ENCODE data around the gene RBMXL3.
"Not testable (repeated sequence)": the region's sequence is repeated elsewhere in the genome, so short reads cannot be mapped to it uniquely, and the experiment has no call there.

The RBMXL3 gene

DNA sequence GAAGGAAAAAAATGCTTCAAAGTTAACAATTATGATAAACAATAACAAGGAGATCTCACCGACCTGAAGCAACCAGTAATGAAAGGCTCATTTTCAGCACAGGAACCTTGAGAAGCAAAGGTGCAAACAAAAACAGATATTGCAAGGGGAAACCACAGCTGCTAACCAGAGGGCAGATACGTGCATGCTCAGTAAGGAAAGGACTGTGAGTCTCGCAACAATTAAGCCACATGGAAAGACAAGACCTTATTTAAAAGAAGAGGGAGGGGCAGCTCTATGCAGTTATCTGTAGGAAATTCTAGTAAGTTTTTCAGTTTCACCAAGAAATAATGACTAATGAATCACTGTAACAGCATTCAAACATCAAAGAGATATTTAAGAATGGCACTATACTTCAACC, 25.4 kb downstream of the RBMXL3 start:
- H3K4me1 Mint-ChIP-seq, result no peaks in the 10 kb centered on the region
- no peaks in the 10 kb centered on the region for H3K27me3 Mint-ChIP-seq
- DNase-seq (no peak), ATAC-seq (no peak)
- no peak overlapping the region for H3K27ac Mint-ChIP-seq
- H3K4me3 Mint-ChIP-seq, result no peak overlapping the region
- peaks cover 0 to 4% of the 10 kb centered on the region in 2 donors for H3K9me3 Mint-ChIP-seq

DNA sequence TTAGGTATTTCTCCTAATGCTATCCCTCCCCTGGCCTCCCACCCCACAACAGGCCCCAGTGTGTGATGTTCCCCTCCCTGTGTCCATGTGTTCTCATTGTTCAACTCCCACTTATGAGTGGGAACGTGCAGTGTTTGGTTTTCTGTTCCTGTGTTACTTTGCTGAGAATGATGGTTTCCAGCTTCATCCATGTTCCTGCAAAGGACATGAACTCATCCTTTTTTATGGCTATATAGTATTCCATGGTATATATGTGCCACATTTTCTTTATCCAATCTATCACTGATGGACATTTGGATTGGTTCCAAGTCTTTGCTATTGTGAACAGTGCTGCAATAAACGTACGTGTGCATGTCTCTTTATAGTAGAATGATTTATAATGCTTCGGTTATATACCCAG, 28.1 kb downstream of the RBMXL3 start:
- H3K9me3 Mint-ChIP-seq, H3K4me1 Mint-ChIP-seq, H3K27ac Mint-ChIP-seq, H3K4me3 Mint-ChIP-seq, ATAC-seq, DNase-seq, H3K27me3 Mint-ChIP-seq: not testable (repeated sequence)

DNA sequence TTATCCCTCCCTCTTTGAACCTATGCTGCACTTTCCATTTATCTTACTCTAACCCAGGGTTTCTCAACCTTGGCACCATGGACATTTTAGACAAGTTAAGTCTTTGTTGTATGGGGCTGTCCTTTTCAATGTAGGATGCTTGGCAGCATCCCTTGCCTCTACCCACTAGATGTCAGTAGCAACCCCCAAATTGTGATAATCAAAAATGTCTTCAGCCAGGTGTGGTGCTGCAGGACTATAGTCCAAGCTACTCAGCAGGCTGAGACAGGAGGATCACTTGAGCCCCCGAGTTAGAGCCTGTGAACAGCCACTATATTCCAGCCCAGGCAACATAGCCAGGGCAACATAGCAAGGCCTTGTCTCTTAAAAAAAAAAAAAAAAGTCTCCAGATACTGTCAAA, 37.7 kb downstream of the RBMXL3 start:
- no peak overlapping the region for H3K4me3 Mint-ChIP-seq
- H3K27me3 Mint-ChIP-seq, result peaks cover 14% of the 10 kb centered on the region
- DNase-seq, result no peak
- no peak for ATAC-seq
- H3K4me1 Mint-ChIP-seq, result no peaks in the 10 kb centered on the region
- no peak overlapping the region for H3K27ac Mint-ChIP-seq
- H3K9me3 Mint-ChIP-seq, result no peaks in the 10 kb centered on the region

DNA sequence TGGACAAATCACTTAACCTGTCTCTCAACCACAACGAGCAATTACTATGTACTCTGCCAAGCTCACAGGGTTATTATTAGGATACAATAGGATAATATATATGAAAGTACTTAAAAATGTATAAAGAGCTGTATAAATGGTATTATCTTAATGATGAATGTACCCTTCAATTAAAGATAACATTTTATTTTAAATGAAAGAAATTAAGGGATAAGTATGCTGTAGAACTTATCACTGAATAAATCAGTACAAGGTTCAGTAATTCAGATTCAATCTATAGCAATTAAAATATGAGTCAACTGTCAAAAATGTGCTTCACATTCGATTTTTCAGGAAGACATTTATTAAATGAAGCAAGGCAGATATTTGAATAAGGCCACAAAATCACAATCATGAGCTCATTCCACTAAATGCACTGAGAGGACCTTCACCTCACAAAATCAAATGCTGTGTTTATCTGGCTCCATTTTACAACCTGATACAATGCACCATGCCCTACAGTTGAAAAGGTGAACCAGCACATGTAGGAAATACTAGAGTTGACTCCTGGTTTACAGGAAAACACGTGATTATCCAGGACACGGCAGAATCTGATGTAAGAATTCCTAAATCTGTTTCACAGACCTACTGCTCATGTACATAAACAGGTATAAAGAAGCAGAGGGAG, 40.3 kb downstream of the RBMXL3 start:
- no peak for ATAC-seq

DNA sequence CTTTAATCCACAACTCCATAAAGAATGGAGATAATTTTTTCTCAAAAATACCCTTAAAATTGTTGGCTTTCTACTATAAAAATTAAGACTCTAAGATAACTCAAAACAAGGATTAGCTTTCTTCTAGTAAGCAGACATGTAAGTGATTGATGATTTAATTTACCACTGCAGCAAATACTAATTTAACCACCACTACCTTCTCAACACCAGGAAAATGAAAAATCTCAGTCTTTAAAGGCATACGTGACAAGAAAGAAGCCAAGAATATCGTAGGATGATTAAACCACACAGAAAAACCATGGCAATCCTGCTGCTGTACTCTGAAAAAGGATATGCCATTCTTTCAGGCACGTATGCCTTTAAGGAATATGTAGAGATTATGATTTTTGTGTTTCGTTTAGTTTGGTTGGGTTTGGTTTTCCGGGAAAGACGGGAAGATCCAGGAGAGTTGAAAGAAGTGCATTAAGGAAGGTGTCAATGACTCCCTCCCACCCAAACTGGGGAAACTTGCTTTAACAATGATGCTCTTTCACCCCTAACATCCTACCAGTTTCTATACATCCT, 43.8 kb downstream of the RBMXL3 start:
- Mint-ChIP-seq H3K27me3 (peaks cover 36% of the 10 kb centered on the region), H3K4me3 (peak overlapping the region in 1 of 2 donors; percentile 27)
- DNase-seq, result no peak

More for the DNA sequence above, 40.3 kb downstream of the RBMXL3 start:
- Mint-ChIP-seq H3K4me1 (no peaks in the 10 kb centered on the region), H3K9me3 (no peaks in the 10 kb centered on the region), H3K27ac (no peak overlapping the region), H3K4me3 (no peak overlapping the region), H3K27me3 (peaks cover 29% of the 10 kb centered on the region)
- DNase-seq, result no peak

DNA sequence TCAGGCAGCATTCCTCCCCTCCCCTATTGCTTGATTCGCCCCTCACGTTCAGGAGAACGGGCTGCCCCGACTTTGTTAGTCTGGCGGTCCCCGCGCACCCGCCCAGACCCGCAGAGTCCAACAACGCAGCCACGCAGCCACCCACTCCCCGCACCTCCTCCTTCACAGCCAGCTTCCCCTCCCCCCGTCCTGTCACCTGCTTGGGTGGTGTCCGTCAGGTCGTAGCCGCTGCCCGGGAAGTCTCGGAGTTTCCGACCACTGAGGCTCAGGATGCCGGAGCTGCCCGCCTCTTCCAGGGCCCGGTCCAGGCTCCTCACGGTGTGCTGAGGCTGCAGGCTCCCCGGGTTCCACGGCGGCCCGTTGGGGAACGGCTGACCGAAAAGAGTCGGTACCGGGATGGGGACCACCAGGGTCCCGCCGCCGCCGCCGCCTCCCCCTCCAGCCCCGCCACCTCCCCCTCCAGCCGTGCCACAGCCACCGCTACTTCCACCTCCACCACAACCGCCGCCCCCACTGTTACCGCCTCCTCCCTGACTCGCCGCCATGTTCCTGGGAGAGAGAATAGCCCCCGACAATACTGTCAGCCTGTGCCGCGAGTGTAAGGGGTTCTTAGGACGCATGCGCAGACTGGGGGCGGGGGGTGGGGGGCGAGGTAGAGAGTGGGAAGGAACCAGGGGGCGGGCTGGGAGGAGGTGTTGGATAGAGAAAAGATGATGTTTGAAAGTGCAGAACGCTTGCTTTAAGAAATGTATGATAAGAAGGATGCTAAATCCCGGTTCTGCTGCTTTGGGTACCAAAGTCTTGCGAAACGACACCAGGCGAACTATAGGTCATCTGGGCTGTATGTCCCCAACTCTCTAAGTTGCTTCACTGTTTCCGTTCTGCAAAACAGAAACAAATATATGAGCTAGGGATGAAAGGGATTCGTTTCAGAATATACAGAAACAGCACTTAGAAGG, 44.6 kb downstream of the RBMXL3 start, which contains the start of gene LRCH2:
Gene LRCH2 (minus strand): TSS at position 600 of the 959 bp plus-strand sequence. CDS start 55 bp downstream, at position 545.
- Mint-ChIP-seq H3K4me3 (peak within 1 kb of the TSS in 1 of 2 donors; percentile 27), H3K27me3 (peaks cover 36% of the 10 kb centered on the region), H3K4me1 (no peaks in the 10 kb centered on the region), H3K27ac (no peak within 1 kb of the TSS), H3K9me3 (no peaks in the 10 kb centered on the region)
- DNase-seq (no peak), ATAC-seq (no peak)

More for the DNA sequence above, 43.8 kb downstream of the RBMXL3 start:
- no peak overlapping the region for H3K27ac Mint-ChIP-seq
- ATAC-seq, result no peak
- no peaks in the 10 kb centered on the region for H3K4me1 Mint-ChIP-seq
- no peaks in the 10 kb centered on the region for H3K9me3 Mint-ChIP-seq

DNA sequence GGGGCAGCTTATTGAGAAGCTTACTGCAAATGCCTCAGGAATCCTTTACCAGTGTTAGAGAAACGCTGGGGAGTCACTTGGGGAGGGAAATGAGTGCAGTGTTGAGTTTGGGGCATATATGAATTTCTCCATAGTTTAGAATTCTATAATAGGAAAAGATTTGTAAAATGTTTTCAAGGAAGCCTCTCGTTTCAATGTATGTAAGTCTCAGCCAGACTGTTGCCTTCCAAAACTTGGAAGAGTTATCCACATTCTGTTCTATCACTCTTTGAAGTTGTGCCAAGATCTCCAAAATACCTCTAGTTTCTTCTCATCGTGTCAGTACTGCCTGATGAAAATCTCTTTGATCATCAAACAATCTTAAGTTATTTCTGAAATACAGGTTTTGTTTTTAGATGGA, 45.3 kb downstream of the RBMXL3 start:
- Mint-ChIP-seq H3K4me1 (no peaks in the 10 kb centered on the region), H3K4me3 (no peak overlapping the region), H3K27ac (no peak overlapping the region), H3K9me3 (no peaks in the 10 kb centered on the region), H3K27me3 (peaks cover 36% of the 10 kb centered on the region)
- no peak for DNase-seq
- ATAC-seq, result no peak

DNA sequence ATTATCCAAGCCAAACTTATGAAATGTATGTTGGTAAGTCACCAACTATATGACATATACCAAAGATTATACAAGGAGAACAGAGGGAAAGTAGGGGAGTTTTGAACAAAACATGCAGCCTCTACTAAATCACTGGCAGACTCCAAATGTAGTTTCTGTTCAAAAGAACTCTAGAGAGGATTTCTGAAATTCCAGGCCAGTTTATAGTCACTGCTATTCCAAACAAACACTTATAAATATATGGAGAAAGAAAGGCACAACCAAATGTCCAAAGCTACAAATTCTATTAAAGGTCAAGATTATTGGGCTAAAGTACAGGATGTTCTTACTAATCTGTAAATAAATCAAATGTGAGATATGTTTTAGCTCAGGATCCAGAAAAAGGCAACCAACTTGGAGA, 47.4 kb downstream of the RBMXL3 start:
- no peak overlapping the region for H3K27ac Mint-ChIP-seq
- H3K9me3 Mint-ChIP-seq, result no peaks in the 10 kb centered on the region
- ATAC-seq, result no peak
- H3K4me3 Mint-ChIP-seq, result no peak overlapping the region
- H3K27me3 Mint-ChIP-seq, result peaks cover 26% of the 10 kb centered on the region
- no peaks in the 10 kb centered on the region for H3K4me1 Mint-ChIP-seq
- DNase-seq, result no peak

DNA sequence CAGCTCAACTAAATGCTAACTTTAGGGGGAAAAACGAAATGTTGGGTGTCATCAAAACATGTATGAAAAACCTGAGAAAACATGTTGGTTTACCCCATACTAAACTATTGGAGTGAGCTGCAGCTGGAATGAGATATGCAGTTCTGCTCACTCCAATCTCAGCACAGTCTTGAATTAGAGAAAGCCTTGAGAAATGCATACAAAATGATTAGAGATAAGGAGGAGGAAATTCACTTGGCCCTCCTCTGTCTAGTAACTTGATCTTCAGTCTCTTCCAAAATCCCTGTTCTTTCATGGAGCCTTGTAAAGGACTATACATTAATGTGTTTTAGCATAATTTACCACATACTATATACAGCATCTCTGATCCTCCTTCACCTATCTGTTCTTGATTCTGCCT, 47.8 kb downstream of the RBMXL3 start:
- no peaks in the 10 kb centered on the region for H3K9me3 Mint-ChIP-seq

More for the DNA sequence above, 47.8 kb downstream of the RBMXL3 start:
- no peak overlapping the region for H3K27ac Mint-ChIP-seq
- ATAC-seq (no peak), DNase-seq (no peak)
- no peak overlapping the region for H3K4me3 Mint-ChIP-seq
- no peaks in the 10 kb centered on the region for H3K4me1 Mint-ChIP-seq
- peaks cover 21% of the 10 kb centered on the region for H3K27me3 Mint-ChIP-seq

Measured in stimulated activated naive CD8-positive, alpha-beta T cell treated with anti-CD3 and anti-CD28 coated beads, Interleukin-15, amount 100 ng/mL, for 72 hours (primary cell).